Endometrial microvascular endothelial cells (primary cell): ENCODE results near the gene CCDC117. TPM values are rescaled to one million over a fixed set of nuclear protein-coding genes. Genes with fewer than 3 reads are reported as not detected.

Source experiments
- in situ Hi-C: cut with HindIII; loops from 2 replicates; pipeline ENCODE4 v1.10.0; 2017; ENCODE audit warnings: low sequenced_read_pairs, low pct_unique_long_range_greater_than_20kb; ENCODE audit errors: inconsistent ontology term
- total RNA-seq: library from RNA; depleted of rRNA; stranded (reverse); fragments of >200 nt; gene quantifications from one replicate; pipeline ENCODE4 v1.2.3, GENCODE V29; 2015; ENCODE audit errors: inconsistent ontology term

CCDC117 gene
- total RNA-seq, 1 donor from 2014 or later = 19.6 TPM

GRCh38 chr22:28766628-28767027 lies 5.9 kb upstream of the CCDC117 start:
- in situ Hi-C loops = no loop called here

- in situ Hi-C loops = no loop called here
Observed at GRCh38 chr22:28768701-28769393, 3.6 kb upstream of the CCDC117 start.

DNA sequence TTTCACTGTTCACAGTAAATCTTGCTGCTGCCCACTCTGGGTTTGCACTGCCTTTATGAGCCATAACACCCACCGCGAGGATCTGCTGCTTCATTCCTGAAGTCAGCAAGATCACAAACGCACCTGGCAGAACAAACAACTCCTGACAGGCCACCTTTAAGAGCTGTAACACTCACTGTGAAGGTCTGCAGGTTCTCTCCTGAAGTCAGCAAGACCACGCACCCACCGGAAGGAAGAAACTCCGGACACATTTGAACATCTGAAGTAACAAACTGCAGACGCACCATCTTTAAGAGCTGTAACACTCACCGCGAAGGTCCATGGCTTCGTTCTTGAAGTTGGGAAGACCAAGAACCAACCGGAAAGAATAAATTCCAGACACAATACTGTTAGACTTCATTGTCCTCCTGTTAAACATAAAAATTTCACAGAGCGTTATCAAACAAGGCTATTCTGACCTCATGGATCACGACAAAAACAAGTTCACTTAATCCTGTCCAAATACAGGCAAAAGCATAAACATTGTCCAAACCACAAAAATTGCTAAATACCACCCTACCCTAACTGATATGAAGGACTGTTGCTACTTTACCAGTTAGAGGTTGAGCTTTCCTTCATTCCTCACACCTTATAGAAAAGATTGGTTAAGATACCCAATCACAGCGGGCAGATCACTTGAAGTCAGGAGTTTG lies 3.0 kb upstream of the CCDC117 start:
- in situ Hi-C loops = no loop called here

DNA sequence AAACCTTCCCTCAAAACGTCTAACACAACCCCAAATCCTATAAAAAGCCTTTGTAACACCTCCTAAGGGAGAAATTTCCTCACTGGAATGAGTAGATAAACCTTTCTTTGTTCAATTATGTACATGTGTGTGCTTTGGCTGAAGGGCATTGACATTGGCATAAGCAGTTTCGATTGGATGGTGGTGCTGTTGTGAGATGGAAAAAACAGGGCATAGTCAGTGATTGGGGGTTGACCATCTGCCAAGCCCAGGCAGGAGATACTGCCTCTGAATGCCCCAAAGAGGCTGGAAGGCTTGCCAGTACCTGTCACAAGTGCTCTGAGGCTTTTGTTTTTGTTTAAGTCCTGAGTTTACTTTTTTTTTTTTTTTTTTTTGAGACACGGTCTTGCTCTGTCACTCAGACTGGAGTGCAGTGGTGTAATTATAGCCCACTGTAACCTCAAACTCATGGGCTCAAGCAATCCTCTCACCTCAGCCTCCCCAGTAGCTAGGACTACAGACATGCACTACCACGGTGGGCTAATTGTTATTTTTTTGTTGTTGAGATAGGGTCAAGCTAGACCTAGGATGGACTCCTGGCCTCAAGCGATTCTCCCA lies 1.2 kb upstream of the CCDC117 start:
- in situ Hi-C loops = no loop called here

GRCh38 chr22:28773461-28773867 lies 969 bp downstream of the CCDC117 start:
- in situ Hi-C loops = no loop called here

DNA sequence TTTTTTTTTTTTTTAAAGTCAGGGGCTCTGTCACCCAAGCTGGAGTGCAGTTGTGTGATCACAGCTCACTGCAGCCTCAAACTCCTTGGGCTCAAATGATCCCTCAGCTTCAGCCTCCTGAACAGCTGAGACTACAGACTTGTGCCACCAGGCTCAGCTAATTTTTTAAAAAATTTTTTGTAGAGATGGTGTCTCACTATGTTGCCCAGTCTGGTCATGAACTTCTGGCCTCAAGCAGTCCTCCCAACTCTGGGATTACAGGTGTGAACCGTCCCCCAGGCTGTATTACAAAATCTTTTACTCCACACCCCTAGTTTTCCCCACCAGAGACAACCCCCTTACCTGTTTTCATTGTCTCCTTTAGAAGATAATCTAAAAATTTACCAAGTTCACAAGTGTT lies 1.9 kb downstream of the CCDC117 start:
- in situ Hi-C loops = no loop called here

DNA sequence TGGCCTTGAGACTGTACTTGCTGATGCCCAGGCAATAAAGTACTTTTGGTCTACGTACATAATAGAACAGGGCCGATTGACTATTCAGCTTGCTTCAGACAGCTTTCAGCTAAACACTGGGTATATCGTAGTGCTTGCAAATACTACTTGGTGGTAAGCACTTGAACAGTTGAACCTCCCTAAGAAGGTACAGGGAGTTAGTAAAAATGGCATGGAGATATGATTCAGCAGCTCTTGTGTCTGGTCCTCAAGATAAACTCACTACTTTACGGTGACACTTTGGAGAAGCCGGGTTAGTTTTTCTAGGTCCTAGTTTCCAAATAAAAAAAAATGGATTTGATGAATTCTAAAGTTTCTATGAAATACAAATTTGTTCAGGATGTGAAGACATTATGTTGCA lies 7.3 kb downstream of the CCDC117 start:
- in situ Hi-C loops = no loop called here

DNA sequence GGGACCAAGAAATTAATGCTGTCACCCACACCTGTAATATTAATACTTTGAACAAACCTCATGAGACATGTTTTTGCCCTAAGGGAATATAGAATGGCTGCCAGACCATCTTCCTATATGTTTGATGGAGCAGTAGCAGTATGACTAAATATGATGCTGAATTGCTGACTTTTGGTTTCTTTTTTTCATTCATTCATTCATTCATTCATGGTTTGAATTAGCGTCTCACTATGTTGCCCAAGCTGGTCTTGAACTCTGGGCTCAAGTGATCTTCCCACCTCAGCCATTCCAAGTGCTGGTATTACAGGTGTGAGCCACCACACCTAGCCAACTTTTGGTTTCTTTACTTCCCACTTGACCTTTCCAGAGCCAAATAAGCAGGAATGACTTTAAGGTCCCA lies 7.8 kb downstream of the CCDC117 start:
- in situ Hi-C loops = no loop called here

GRCh38 chr22:28783786-28784671 lies 11.5 kb downstream of the CCDC117 start:
- in situ Hi-C loops = no loop called here

DNA sequence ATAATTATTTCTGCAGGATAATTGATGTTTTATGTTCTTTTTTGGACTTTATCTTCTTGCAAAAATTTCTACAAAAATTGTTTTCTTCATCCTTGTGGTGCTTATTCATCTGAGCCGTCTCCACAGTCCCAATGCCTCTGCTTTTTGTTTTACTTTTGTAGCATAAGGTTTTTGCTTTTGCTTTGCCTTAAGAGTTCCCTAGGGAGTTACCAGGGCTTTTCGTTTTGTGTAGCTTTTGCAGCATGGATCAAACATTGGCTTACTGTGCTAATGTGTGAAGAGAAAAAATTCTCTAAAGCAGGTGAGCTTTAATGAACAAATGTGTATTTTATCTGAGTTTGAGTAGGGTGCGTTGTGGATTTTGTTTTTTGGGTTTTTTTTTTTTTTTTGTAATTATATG lies 16.1 kb downstream of the CCDC117 start:
- in situ Hi-C loops = no loop called here

GRCh38 chr22:28791124-28791523 lies 18.6 kb downstream of the CCDC117 start:
- in situ Hi-C loops = no loop called here

DNA sequence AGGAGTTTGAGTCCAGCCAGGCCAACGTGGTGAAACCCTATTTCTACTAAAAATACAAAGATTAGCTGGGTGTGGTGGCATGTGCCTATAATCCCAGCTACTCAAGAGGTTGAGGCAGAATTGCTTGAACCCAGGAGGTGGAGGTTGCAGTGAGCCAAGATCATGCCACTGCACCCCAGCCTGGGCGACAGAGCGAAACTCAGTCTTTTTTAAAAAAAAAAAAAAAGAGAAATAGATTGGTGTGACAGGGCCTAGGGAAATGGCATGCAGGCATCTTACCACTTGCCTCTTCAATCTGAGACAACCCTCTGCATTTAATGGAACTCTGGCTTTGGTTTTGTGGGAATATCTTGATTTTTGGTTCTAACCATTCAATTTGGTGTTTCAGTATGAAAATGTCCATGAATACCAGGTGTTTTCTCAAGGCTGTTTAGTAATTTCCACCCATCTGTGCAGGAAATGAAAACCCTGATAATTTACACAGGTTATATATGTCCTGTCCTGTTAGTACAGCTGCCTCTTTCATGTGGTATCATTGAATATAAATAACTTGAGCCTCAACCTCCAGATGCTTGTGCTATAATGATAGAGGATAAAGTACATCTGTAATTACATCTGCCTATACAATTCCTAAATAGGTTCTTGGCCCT lies 19.5 kb downstream of the CCDC117 start:
- in situ Hi-C loops = no loop called here

- in situ Hi-C loops = no loop called here
Observed at GRCh38 chr22:28792491-28793383, 20.2 kb downstream of the CCDC117 start.

DNA sequence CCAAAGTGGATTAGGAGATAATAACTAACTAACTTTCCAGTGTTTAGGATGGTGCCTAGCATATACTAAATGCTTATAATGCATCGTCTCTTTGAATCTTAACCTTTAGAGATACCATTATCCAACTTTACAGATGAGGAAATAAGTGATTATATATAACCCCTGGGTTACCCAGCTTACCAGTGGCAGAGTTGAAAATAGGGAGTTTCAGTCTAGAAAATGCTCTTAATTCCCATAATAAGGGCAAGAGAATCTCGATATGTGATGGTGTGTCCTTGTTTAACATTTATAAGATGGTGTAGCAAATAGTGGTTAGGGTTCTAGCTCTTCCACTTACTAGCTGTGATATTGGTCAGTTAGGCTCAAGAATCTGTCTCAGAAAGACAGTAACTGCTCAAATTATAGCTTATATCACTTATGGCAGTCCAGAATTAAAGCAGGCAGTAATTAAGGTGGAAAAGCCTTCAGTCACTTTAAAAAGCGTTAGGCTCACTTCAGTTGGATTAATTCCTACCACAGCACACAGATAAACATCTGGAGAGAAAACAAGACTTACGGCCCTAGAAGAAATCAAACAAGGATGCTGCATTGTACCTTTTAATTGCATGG lies 21.6 kb downstream of the CCDC117 start:
- in situ Hi-C loops = no loop called here

GRCh38 chr22:28795071-28795693 lies 22.7 kb downstream of the CCDC117 start:
- in situ Hi-C loops = no loop called here

- in situ Hi-C loops = no loop called here
Observed at GRCh38 chr22:28795932-28796856, 23.7 kb downstream of the CCDC117 start.
